ENCODE measurements around the gene PXDN. TPM values are rescaled to one million over a fixed set of nuclear protein-coding genes. Genes with fewer than 3 reads are reported as not detected.
A peak's percentile ranks its signal among the peaks of the same experiment; 100 is the strongest.
"Not testable (repeated sequence)": the region's sequence is repeated elsewhere in the genome, so short reads cannot be mapped to it uniquely, and the experiment has no call there.

PXDN gene
- total and polyA plus RNA-seq, 4 donors = 10.6 to 109 (median 81.7) TPM

- not testable (repeated sequence) for H3K9me3 ChIP-seq (ENCODE audit: control insufficient read depth, low read length); H3K36me3 ChIP-seq (ENCODE audit: control insufficient read depth in 1 of 2, insufficient read depth in 2 of 2, low read length in 1 of 2); H3K27ac ChIP-seq (ENCODE audit: low read depth in 1 of 2, low read length in 2 of 2); H3K4me1 ChIP-seq (ENCODE audit: control insufficient read depth in 1 of 2, insufficient read depth in 2 of 2, low read length in 2 of 2); ATAC-seq (ENCODE audit: low FRiP score); H3K4me3 ChIP-seq (ENCODE audit: low read length in 2 of 2); H3K27me3 ChIP-seq (ENCODE audit: control insufficient read depth in 1 of 2, insufficient read depth in 2 of 2, low read length in 1 of 2)
- 93 to 96% methylated on average over 19 of the region's 19 CpGs for WGBS, 2 donors
- intact Hi-C loops (cut with DNase I) = loop anchor here in 1 of 2 donors (5.0 kb wide), 1 partner anchor 81 kb away; no protein-coding TSS in a partner anchor
- peak in 1 of 2 donors; percentile 63 for DNase-seq
Observed at GRCh38 chr2:1733298-1733697, 11.0 kb downstream of the PXDN start.

- ATAC-seq (ENCODE audit: low FRiP score) (peak; percentile 63), DNase-seq (peak in 1 of 2 donors; percentile 76)
- H3K9me3 ChIP-seq (ENCODE audit: control insufficient read depth, low read length) = no peaks in the 10 kb centered on the region
- WGBS, 2 donors = 11 to 20% methylated on average over 10 of the region's 10 CpGs
- H3K36me3 ChIP-seq (ENCODE audit: control insufficient read depth in 1 of 2, insufficient read depth in 2 of 2, low read length in 1 of 2) = no peaks in the 10 kb centered on the region
- peaks cover 4 to 5% of the 10 kb centered on the region in 2 donors for H3K4me1 ChIP-seq (ENCODE audit: control insufficient read depth in 1 of 2, insufficient read depth in 2 of 2, low read length in 2 of 2)
- H3K27me3 ChIP-seq (ENCODE audit: control insufficient read depth in 1 of 2, insufficient read depth in 2 of 2, low read length in 1 of 2) = no peaks in the 10 kb centered on the region
- no peak overlapping the region for H3K4me3 ChIP-seq (ENCODE audit: low read length in 2 of 2)
- peak overlapping the region; percentile 61 to 69 for H3K27ac ChIP-seq (ENCODE audit: low read depth in 1 of 2, low read length in 2 of 2)
- intact Hi-C loops (cut with DNase I) = loop anchor here (1.0 to 5.0 kb wide), 2 partner anchors 10 to 80 kb away; no protein-coding TSS in a partner anchor
Observed at GRCh38 chr2:1731963-1732768, 12.1 kb downstream of the PXDN start.

- peak; percentile 49 for ATAC-seq (ENCODE audit: low FRiP score)
- Histone ChIP-seq H3K9me3 (ENCODE audit: control insufficient read depth, low read length) (no peaks in the 10 kb centered on the region), H3K4me3 (ENCODE audit: low read length in 2 of 2) (no peak overlapping the region), H3K36me3 (ENCODE audit: control insufficient read depth in 1 of 2, insufficient read depth in 2 of 2, low read length in 1 of 2) (no peaks in the 10 kb centered on the region), H3K27me3 (ENCODE audit: control insufficient read depth in 1 of 2, insufficient read depth in 2 of 2, low read length in 1 of 2) (no peaks in the 10 kb centered on the region), H3K27ac (ENCODE audit: low read depth in 1 of 2, low read length in 2 of 2) (peak overlapping the region; percentile 62 to 94), H3K4me1 (ENCODE audit: control insufficient read depth in 1 of 2, insufficient read depth in 2 of 2, low read length in 2 of 2) (peaks cover 4 to 5% of the 10 kb centered on the region in 2 donors)
- peak in 1 of 2 donors; percentile 62 for DNase-seq
- intact Hi-C loops (cut with DNase I) = loop anchor here (1.0 to 5.0 kb wide), 2 partner anchors 11 to 79 kb away; no protein-coding TSS in a partner anchor
- 8 to 10% methylated on average over 8 of the region's 8 CpGs for WGBS, 2 donors
Observed at GRCh38 chr2:1731447-1731962, 12.8 kb downstream of the PXDN start.

- DNase-seq = peak in 1 of 2 donors; percentile 76
- no peaks in the 10 kb centered on the region for H3K27me3 ChIP-seq (ENCODE audit: control insufficient read depth in 1 of 2, insufficient read depth in 2 of 2, low read length in 1 of 2)
- H3K9me3 ChIP-seq (ENCODE audit: control insufficient read depth, low read length) = no peaks in the 10 kb centered on the region
- no peaks in the 10 kb centered on the region for H3K36me3 ChIP-seq (ENCODE audit: control insufficient read depth in 1 of 2, insufficient read depth in 2 of 2, low read length in 1 of 2)
- ATAC-seq (ENCODE audit: low FRiP score) = peak; percentile 43
- no peak overlapping the region for H3K4me3 ChIP-seq (ENCODE audit: low read length in 2 of 2)
- intact Hi-C loops (cut with DNase I) = loop anchor here in 1 of 2 donors (5.0 kb wide), 1 partner anchor 78 kb away; no protein-coding TSS in a partner anchor
- peak overlapping the region; percentile 62 to 94 for H3K27ac ChIP-seq (ENCODE audit: low read depth in 1 of 2, low read length in 2 of 2)
- peaks cover 4 to 5% of the 10 kb centered on the region in 2 donors for H3K4me1 ChIP-seq (ENCODE audit: control insufficient read depth in 1 of 2, insufficient read depth in 2 of 2, low read length in 2 of 2)
- WGBS, 2 donors = 10 to 11% methylated on average over 10 of the region's 10 CpGs
Observed at GRCh38 chr2:1730015-1730927, 14.0 kb downstream of the PXDN start.

- Histone ChIP-seq H3K4me1 (ENCODE audit: control insufficient read depth in 1 of 2, insufficient read depth in 2 of 2, low read length in 2 of 2) (peaks cover 4 to 5% of the 10 kb centered on the region in 2 donors), H3K27ac (ENCODE audit: low read depth in 1 of 2, low read length in 2 of 2) (peak overlapping the region in 1 of 2 donors; percentile 13), H3K27me3 (ENCODE audit: control insufficient read depth in 1 of 2, insufficient read depth in 2 of 2, low read length in 1 of 2) (no peaks in the 10 kb centered on the region), H3K36me3 (ENCODE audit: control insufficient read depth in 1 of 2, insufficient read depth in 2 of 2, low read length in 1 of 2) (no peaks in the 10 kb centered on the region), H3K4me3 (ENCODE audit: low read length in 2 of 2) (no peak overlapping the region), H3K9me3 (ENCODE audit: control insufficient read depth, low read length) (no peaks in the 10 kb centered on the region)
- DNase-seq = peak in 1 of 2 donors; percentile 21
- 22 to 30% methylated on average over 7 of the region's 7 CpGs for WGBS, 2 donors
- no peak for ATAC-seq (ENCODE audit: low FRiP score)
- intact Hi-C loops (cut with DNase I) = no loop called here
Observed at GRCh38 chr2:1729242-1729641, 15.1 kb downstream of the PXDN start.

- H3K4me3 ChIP-seq (ENCODE audit: low read length in 2 of 2) = no peak overlapping the region
- DNase-seq = peak in 1 of 2 donors; percentile 78
- intact Hi-C loops (cut with DNase I) = no loop called here
- H3K27me3 ChIP-seq (ENCODE audit: control insufficient read depth in 1 of 2, insufficient read depth in 2 of 2, low read length in 1 of 2) = no peaks in the 10 kb centered on the region
- 17 to 22% methylated on average over 14 of the region's 14 CpGs for WGBS, 2 donors
- H3K9me3 ChIP-seq (ENCODE audit: control insufficient read depth, low read length) = no peaks in the 10 kb centered on the region
- no peaks in the 10 kb centered on the region for H3K36me3 ChIP-seq (ENCODE audit: control insufficient read depth in 1 of 2, insufficient read depth in 2 of 2, low read length in 1 of 2)
- H3K27ac ChIP-seq (ENCODE audit: low read depth in 1 of 2, low read length in 2 of 2) = peak overlapping the region in 1 of 2 donors; percentile 13
- H3K4me1 ChIP-seq (ENCODE audit: control insufficient read depth in 1 of 2, insufficient read depth in 2 of 2, low read length in 2 of 2) = peaks cover 4 to 5% of the 10 kb centered on the region in 2 donors
- peak; percentile 34 for ATAC-seq (ENCODE audit: low FRiP score)
Observed at GRCh38 chr2:1728821-1729220, 15.5 kb downstream of the PXDN start.

GRCh38 chr2:1727796-1728474, 16.4 kb downstream of the PXDN start:
- intact Hi-C loops (cut with DNase I) = no loop called here
- DNase-seq = peak in 1 of 2 donors; percentile 40
- Histone ChIP-seq H3K9me3 (ENCODE audit: control insufficient read depth, low read length) (no peaks in the 10 kb centered on the region), H3K27me3 (ENCODE audit: control insufficient read depth in 1 of 2, insufficient read depth in 2 of 2, low read length in 1 of 2) (no peaks in the 10 kb centered on the region), H3K4me1 (ENCODE audit: control insufficient read depth in 1 of 2, insufficient read depth in 2 of 2, low read length in 2 of 2) (peaks cover 4 to 5% of the 10 kb centered on the region in 2 donors), H3K27ac (ENCODE audit: low read depth in 1 of 2, low read length in 2 of 2) (no peak overlapping the region), H3K36me3 (ENCODE audit: control insufficient read depth in 1 of 2, insufficient read depth in 2 of 2, low read length in 1 of 2) (no peaks in the 10 kb centered on the region), H3K4me3 (ENCODE audit: low read length in 2 of 2) (no peak overlapping the region)
- WGBS, 2 donors = 89 to 90% methylated on average over 16 of the region's 16 CpGs
- no peak for ATAC-seq (ENCODE audit: low FRiP score)
